K562 (cell line): ENCODE results near the gene SAE1. TPM values are rescaled to one million over a fixed set of nuclear protein-coding genes. Genes with fewer than 3 reads are reported as not detected.

Experiments used
- ARID3A ChIP-seq: IDR thresholded peaks from 2 replicates; pipeline ENCODE4 v1.6.1; 2012; ENCODE audit warnings: low read depth, low read length, improper control_type of control experiment, borderline replicate concordance
- CREB1 ChIP-seq, 2 experiments: sonication (generic) in 1 of 2; formaldehyde crosslinking in 1 of 2; IDR thresholded peaks; 2 replicates each; pipeline versions ENCODE4 v1.6.1 to v1.8.0; 2012 to 2022; ENCODE audit warnings: inconsistent platforms in 1 of 2, mild to moderate bottlenecking in 1 of 2, missing genetic modification reagents in 1 of 2, moderate library complexity in 1 of 2
- GABPA ChIP-seq: fragments of 200-800 bp; sonication (Bioruptor generic); conservative IDR thresholded peaks from 2 replicates; pipeline ENCODE4 v1.6.1; 2016; ENCODE audit warnings: low read depth, missing genetic modification characterization, missing compliant biosample characterization
- KDM5B ChIP-seq: fragments of 200-600 bp; sonication (generic); IDR thresholded peaks from 2 replicates; pipeline ENCODE4 v1.6.1; 2012; ENCODE audit warnings: low read depth, mild to moderate bottlenecking, moderate library complexity, low read length, control low read depth, inconsistent platforms; ENCODE audit not compliant: insufficient replicate concordance
- LARP7 ChIP-seq: fragments of 450-650 bp; IDR thresholded peaks from 2 replicates; pipeline ENCODE4 v1.6.1; 2016
- LEF1 ChIP-seq: fragments of 450-650 bp; IDR thresholded peaks from 2 replicates; pipeline ENCODE4 v1.6.1; 2016; ENCODE audit warnings: mild to moderate bottlenecking
- NFYB ChIP-seq: IDR thresholded peaks from 2 replicates; pipeline ENCODE4 v1.6.1; 2011; ENCODE audit warnings: mild to moderate bottlenecking, moderate library complexity; ENCODE audit not compliant: insufficient read length; ENCODE audit errors: extremely low read depth
- PCBP1 ChIP-seq: fragments of 200-400 bp; formaldehyde crosslinking; IDR thresholded peaks from 2 replicates; pipeline ENCODE4 v1.6.1; 2018; ENCODE audit warnings: mild to moderate bottlenecking, low read depth, low read length; ENCODE audit not compliant: poor library complexity, severe bottlenecking
- POLR2A ChIP-seq: fragments of 450-650 bp; conservative IDR thresholded peaks from 2 replicates; pipeline ENCODE4 v1.6.1; 2016
- PTBP1 ChIP-seq: fragments of 200-400 bp; formaldehyde crosslinking; IDR thresholded peaks from 2 replicates; pipeline ENCODE4 v1.6.1; 2017; ENCODE audit warnings: low read depth, low read length
- SIX5 ChIP-seq, 2 experiments: IDR thresholded peaks; 2 replicates each; pipeline ENCODE4 v1.6.1; 2011; ENCODE audit warnings: low read length in 2 of 2, borderline replicate concordance in 1 of 2, low read depth in 1 of 2, mild to moderate bottlenecking in 1 of 2, moderate library complexity in 1 of 2; ENCODE audit not compliant: insufficient read depth in 1 of 2
- USF1 ChIP-seq: sonication (generic); formaldehyde crosslinking; IDR thresholded peaks from 2 replicates; pipeline ENCODE4 v1.9.0; 2022; ENCODE audit warnings: mild to moderate bottlenecking, missing genetic modification reagents
- ZBTB40 ChIP-seq, 2 experiments: fragments of 450-650 bp in 1 of 2; sonication (generic) in 1 of 2; formaldehyde crosslinking in 1 of 2; IDR thresholded peaks; 2 replicates each; pipeline versions ENCODE4 v1.7.1 to v1.9.0; 2016 to 2022; ENCODE audit warnings: inconsistent platforms in 1 of 2, mild to moderate bottlenecking in 1 of 2, missing genetic modification reagents in 1 of 2
- ZBTB8A ChIP-seq: fragments of 450-650 bp; IDR thresholded peaks from 2 replicates; pipeline ENCODE4 v1.6.1; 2018; ENCODE audit warnings: mild to moderate bottlenecking, moderate library complexity; ENCODE audit not compliant: partially characterized antibody
- ZNF24 ChIP-seq: fragments of 450-650 bp; IDR thresholded peaks from 2 replicates; pipeline ENCODE4 v1.6.1; 2016
- ZNF586 ChIP-seq: fragments of 450-650 bp; formaldehyde crosslinking; conservative IDR thresholded peaks from 2 replicates; pipeline ENCODE4 v1.4.0; 2020; ENCODE audit warnings: mild to moderate bottlenecking, moderate library complexity
- polyA plus RNA-seq, 8 experiments: library from polyadenylated mRNA; depleted of rRNA in 4 of 8; stranded (reverse) in 5 of 8; unstranded in 3 of 8; fragments of >200 nt; fragmentation: Nextera tagmentation in 2 of 8; fragmentation: Illumina TruSeq in 1 of 8; extraction: Ambion mirVana in 2 of 8; extraction: Trizol in 1 of 8; gene quantifications; 2 replicates each; pipeline versions ENCODE4 v1.2.1 to v1.2.3, GENCODE V29; 2011 to 2014; ENCODE audit warnings: inconsistent platforms in 1 of 8, missing spikeins in 1 of 8
- total RNA-seq, 7 experiments: library from RNA; depleted of rRNA in 6 of 7; stranded (reverse); fragments of >200 nt in 6 of 7; fragmentation: Illumina TruSeq in 2 of 7; extraction: Trizol in 2 of 7; gene quantifications; 2 replicates each; pipeline versions ENCODE4 v1.2.1 to v1.2.3, GENCODE V29; 2011 to 2021; ENCODE audit warnings: low replicate concordance in 1 of 7

Gene SAE1
- total and polyA plus RNA-seq, 9 of the 15 experiments (the other 6 are each of a cell fraction or from before 2014, with no cell fraction given): 82.8 to 299 (median 217) TPM

- TF ChIP-seq ZBTB40 (IDR thresholded peaks at IDR 0.05) (peak; percentile 40; the same call in 1 of the 2 replicates), ZBTB40 (CRISPR knock-in tag; IDR thresholded peaks at IDR 0.05) (0 out of 2 replicates have a peak, but pooled peaks have one; percentile 30), ZNF24 (no peak; the same call in 1 of the 2 replicates), LEF1 (0 out of 2 replicates have a peak, but pooled peaks have one; percentile 19), KDM5B (peak; percentile 95), POLR2A (peak; percentile 96; the same call in 1 of the 2 replicates), ZBTB8A (no peak), PTBP1 (no peak), PCBP1 (no peak), ZNF586 (CRISPR knock-in tag) (no peak), LARP7 (no peak), NFYB (no peak), SIX5 (IDR thresholded peaks at IDR 0.05; ENCODE audit: borderline replicate concordance in 1 of 2, insufficient read depth in 1 of 2, low read depth in 1 of 2, low read length in 2 of 2) (no peak), GABPA (tag) (no peak), USF1 (CRISPR knock-in tag) (no peak), CREB1 (IDR thresholded peaks at IDR 0.05) (no peak), CREB1 (CRISPR knock-in tag; IDR thresholded peaks at IDR 0.05) (peak; percentile 49; the same call in 1 of the 2 replicates), ARID3A (no peak)
Observed at GRCh38 chr19:47225746-47226425, 95.3 kb downstream of the SAE1 start (continued).
